DLD1 (cell line): Measurements from ENCODE around the gene THPO.

ENCODE experiments used
- in situ Hi-C: cut with HindIII; loops from 2 replicates; pipeline ENCODE4 v1.10.0; 2017; ENCODE audit warnings: low sequenced_read_pairs

The THPO gene

GRCh38 chr3:184336547-184337398, 41.2 kb downstream of the THPO start:
- in situ Hi-C loops = no loop called here

GRCh38 chr3:184335661-184336546, 42.1 kb downstream of the THPO start:
- in situ Hi-C loops = no loop called here

- in situ Hi-C loops = no loop called here
Measured at GRCh38 chr3:184335291-184335660, 42.7 kb downstream of the THPO start.

GRCh38 chr3:184334470-184335158, 43.4 kb downstream of the THPO start:
- in situ Hi-C loops = no loop called here

GRCh38 chr3:184333700-184334099, 44.3 kb downstream of the THPO start:
- in situ Hi-C loops = no loop called here

- in situ Hi-C loops = no loop called here
Measured at GRCh38 chr3:184333190-184333589, 44.8 kb downstream of the THPO start.

- in situ Hi-C loops = no loop called here
Measured at GRCh38 chr3:184332370-184333090, 45.5 kb downstream of the THPO start.

- in situ Hi-C loops = no loop called here
Measured at GRCh38 chr3:184328516-184328915, 49.5 kb downstream of the THPO start.

- in situ Hi-C loops = no loop called here
Measured at GRCh38 chr3:184327171-184327570, 50.8 kb downstream of the THPO start.

GRCh38 chr3:184325715-184326369, 52.2 kb downstream of the THPO start:
- in situ Hi-C loops = no loop called here

- in situ Hi-C loops = no loop called here
Measured at GRCh38 chr3:184325269-184325668, 52.7 kb downstream of the THPO start.

GRCh38 chr3:184323696-184324095, 54.3 kb downstream of the THPO start:
- in situ Hi-C loops = no loop called here

GRCh38 chr3:184322731-184323487, 55.1 kb downstream of the THPO start:
- in situ Hi-C loops = no loop called here
